Keratinocyte (primary cell): ENCODE results near the gene PRDM1. TPM values are rescaled to one million over a fixed set of nuclear protein-coding genes. Genes with fewer than 3 reads are reported as not detected.
A peak's percentile ranks its signal among the peaks of the same experiment; 100 is the strongest.

Experiments used
- DNase-seq: peaks from one replicate; pipeline ENCODE4 v3.0.0-alpha.2; 2011; ENCODE audit warnings: low read depth, missing footprints, low spot score
- FAIRE-seq: peaks from 2 replicates; lab custom pipeline; 2011; peaks lifted over from hg19 to GRCh38; lab: Jason Lieb, UNC
- H2AFZ ChIP-seq: 2 replicates; pipeline ENCODE4 v1.6.0; 2012; ENCODE audit warnings: low read length, control low read depth, inconsistent platforms; ENCODE audit not compliant: control insufficient read depth
- H3K27ac ChIP-seq: 2 replicates; pipeline ENCODE4 v1.5.1; 2011; ENCODE audit warnings: low read length; ENCODE audit not compliant: control insufficient read depth, insufficient read depth
- H3K27me3 ChIP-seq: 3 replicates; pipeline ENCODE4 v1.6.0; 2011; ENCODE audit warnings: low read length; ENCODE audit not compliant: control insufficient read depth, insufficient read depth; ENCODE audit errors: extremely low read depth
- H3K36me3 ChIP-seq, 2 experiments: 2 replicates in 1 of 2; 3 replicates in 1 of 2; pipeline ENCODE4 v1.5.1; 2011; ENCODE audit warnings: low read length in 2 of 2, mild to moderate bottlenecking in 1 of 2; ENCODE audit not compliant: control insufficient read depth in 2 of 2, insufficient read depth in 2 of 2; ENCODE audit errors: extremely low read depth in 1 of 2
- H3K4me1 ChIP-seq: 3 replicates; pipeline ENCODE4 v1.5.1; 2011; ENCODE audit warnings: low read length; ENCODE audit not compliant: control insufficient read depth, insufficient read depth; ENCODE audit errors: extremely low read depth
- H3K4me2 ChIP-seq: 3 replicates; pipeline ENCODE4 v1.6.0; 2011; ENCODE audit warnings: low read depth, low read length; ENCODE audit not compliant: control insufficient read depth, insufficient read depth; ENCODE audit errors: extremely low read depth
- H3K4me3 ChIP-seq, 3 experiments: fragments of 200-600 bp in 1 of 3; sonication (generic) in 1 of 3; 2 replicates in 2 of 3; 3 replicates in 1 of 3; pipeline ENCODE4 v1.5.1; 2011 to 2016; ENCODE audit warnings: low read length in 3 of 3, mild to moderate bottlenecking in 3 of 3, control low read depth in 2 of 3, inconsistent platforms in 1 of 3, low read depth in 1 of 3, mixed read lengths in 1 of 3, mixed run types in 1 of 3, moderate library complexity in 1 of 3; ENCODE audit not compliant: control insufficient read depth in 2 of 3, insufficient read depth in 2 of 3; ENCODE audit errors: extremely low read depth in 1 of 3
- H3K79me2 ChIP-seq: 2 replicates; pipeline ENCODE4 v1.6.0; 2012; ENCODE audit warnings: low read length; ENCODE audit not compliant: control insufficient read depth, insufficient read depth
- H3K9ac ChIP-seq: 3 replicates; pipeline ENCODE4 v1.6.0; 2011; ENCODE audit warnings: low read length; ENCODE audit not compliant: control insufficient read depth, insufficient read depth; ENCODE audit errors: extremely low read depth
- H3K9me1 ChIP-seq: 3 replicates; pipeline ENCODE4 v1.6.0; 2011; ENCODE audit warnings: low read length; ENCODE audit not compliant: control insufficient read depth, insufficient read depth; ENCODE audit errors: extremely low read depth
- H3K9me3 ChIP-seq: 2 replicates; pipeline ENCODE4 v1.5.1; 2012; ENCODE audit warnings: low read depth, low read length; ENCODE audit not compliant: control insufficient read depth
- H4K20me1 ChIP-seq: 3 replicates; pipeline ENCODE4 v1.6.0; 2011; ENCODE audit warnings: low read length; ENCODE audit not compliant: control insufficient read depth, insufficient read depth; ENCODE audit errors: extremely low read depth
- EZH2 ChIP-seq: IDR thresholded peaks from one replicate; pipeline ENCODE4 v1.6.1; 2012; ENCODE audit warnings: inconsistent platforms, mild to moderate bottlenecking, low read length, moderate library complexity
- dilution Hi-C: fragments of 300-500 bp; cut with MboI; formaldehyde crosslinking; loops from one replicate; pipeline ENCODE4 v1.7.0; 2020; ENCODE audit warnings: low sequenced_read_pairs; ENCODE audit not compliant: extremely low pct_ligation_motif_present
- polyA plus RNA-seq, 5 experiments: library from polyadenylated mRNA; depleted of rRNA in 3 of 5; stranded (reverse) in 3 of 5; stranded (forward) in 1 of 5; unstranded in 1 of 5; fragments of >200 nt; gene quantifications; 1 replicate in 1 of 5; 2 replicates in 3 of 5; 3 replicates in 1 of 5; pipeline versions ENCODE4 v1.2.1 to v1.2.3, GENCODE V29; 2011 to 2012; ENCODE audit warnings: missing spikeins in 2 of 5, low read depth in 1 of 5, low replicate concordance in 1 of 5
- TF ChIP-seq, protein P1 (sequence below), 3 experiments: IDR thresholded peaks in 1 of 3; conservative IDR thresholded peaks in 1 of 3; optimal IDR thresholded peaks in 1 of 3; 2 replicates in 2 of 3; 3 replicates in 1 of 3; pipeline versions ENCODE3 to v1.5.1; 2011; ENCODE audit warnings: low read length in 3 of 3, mild to moderate bottlenecking in 3 of 3, moderate library complexity in 2 of 3, control low read depth in 1 of 3, inconsistent platforms in 1 of 3; ENCODE audit not compliant: insufficient read depth in 2 of 3; ENCODE audit errors: extremely low read depth in 1 of 3

Gene PRDM1
- polyA plus RNA-seq, 1 donor (not counting 4 experiments of a cell fraction or from before 2014, with no cell fraction given): 6.7 TPM

DNA sequence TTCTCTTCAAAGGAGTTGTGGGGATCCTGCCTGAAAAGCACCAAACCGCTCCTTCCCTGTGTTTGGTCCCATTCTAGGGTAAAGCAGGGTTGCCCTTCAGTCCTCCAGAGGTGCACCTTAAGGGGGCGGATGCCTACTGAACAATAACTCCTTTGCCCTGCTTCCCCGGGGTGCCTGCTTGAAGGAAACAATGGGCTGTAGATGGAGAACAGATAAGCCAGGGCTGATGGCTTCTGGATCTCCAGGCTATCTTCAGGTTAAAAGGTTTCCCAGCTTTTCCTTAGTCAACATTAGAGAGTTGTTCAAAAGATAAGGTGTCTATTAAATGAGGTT, 5.4 kb upstream of the PRDM1 start:
- H3K4me2 ChIP-seq: no peak overlapping the region
- H3K4me3 ChIP-seq: no peak overlapping the region
- H4K20me1 ChIP-seq: no peaks in the 10 kb centered on the region
- H3K9me3 ChIP-seq: no peaks in the 10 kb centered on the region
- no peak overlapping the region for H2AFZ ChIP-seq
- no peaks in the 10 kb centered on the region for H3K9me1 ChIP-seq
- TF ChIP-seq EZH2: no peak
- TF ChIP-seq, protein P1, sequence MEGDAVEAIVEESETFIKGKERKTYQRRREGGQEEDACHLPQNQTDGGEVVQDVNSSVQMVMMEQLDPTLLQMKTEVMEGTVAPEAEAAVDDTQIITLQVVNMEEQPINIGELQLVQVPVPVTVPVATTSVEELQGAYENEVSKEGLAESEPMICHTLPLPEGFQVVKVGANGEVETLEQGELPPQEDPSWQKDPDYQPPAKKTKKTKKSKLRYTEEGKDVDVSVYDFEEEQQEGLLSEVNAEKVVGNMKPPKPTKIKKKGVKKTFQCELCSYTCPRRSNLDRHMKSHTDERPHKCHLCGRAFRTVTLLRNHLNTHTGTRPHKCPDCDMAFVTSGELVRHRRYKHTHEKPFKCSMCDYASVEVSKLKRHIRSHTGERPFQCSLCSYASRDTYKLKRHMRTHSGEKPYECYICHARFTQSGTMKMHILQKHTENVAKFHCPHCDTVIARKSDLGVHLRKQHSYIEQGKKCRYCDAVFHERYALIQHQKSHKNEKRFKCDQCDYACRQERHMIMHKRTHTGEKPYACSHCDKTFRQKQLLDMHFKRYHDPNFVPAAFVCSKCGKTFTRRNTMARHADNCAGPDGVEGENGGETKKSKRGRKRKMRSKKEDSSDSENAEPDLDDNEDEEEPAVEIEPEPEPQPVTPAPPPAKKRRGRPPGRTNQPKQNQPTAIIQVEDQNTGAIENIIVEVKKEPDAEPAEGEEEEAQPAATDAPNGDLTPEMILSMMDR (optimal IDR thresholded peaks at IDR 0.05 in 1 of 3, IDR thresholded peaks at IDR 0.05 in 1 of 3, conservative IDR thresholded peaks at IDR 0.05 in 1 of 3; ENCODE audit: extremely low read depth in 1 of 3, insufficient read depth in 2 of 3, low read length in 3 of 3): no peak
- dilution Hi-C loops: no loop called here
- H3K36me3 ChIP-seq: no peaks in the 10 kb centered on the region
- DNase-seq (no peak), FAIRE-seq (no peak)
- peaks cover 32% of the 10 kb centered on the region for H3K4me1 ChIP-seq
- H3K27me3 ChIP-seq: no peaks in the 10 kb centered on the region
- H3K79me2 ChIP-seq: no peaks in the 10 kb centered on the region
- H3K9ac ChIP-seq: no peak overlapping the region
- H3K27ac ChIP-seq: no peak overlapping the region

DNA sequence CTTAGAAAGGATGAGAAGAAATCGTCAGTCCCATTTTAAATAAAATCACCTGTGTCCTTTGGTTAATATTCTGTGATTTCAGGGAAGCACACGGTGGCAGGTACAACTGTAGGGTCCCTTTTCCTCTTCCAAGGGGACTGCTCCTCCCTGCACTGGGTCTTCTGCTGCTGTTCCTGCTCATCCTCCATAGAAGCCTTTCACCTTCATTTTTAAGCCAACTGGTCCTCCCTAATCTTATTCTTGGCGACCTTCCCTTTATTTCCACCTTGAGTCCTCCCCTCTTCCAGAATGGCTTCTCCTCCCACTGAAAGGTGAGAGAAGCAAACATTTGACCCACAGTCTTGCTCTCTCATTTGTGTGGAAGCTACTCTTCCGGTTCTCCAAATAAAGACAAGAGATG, 4.4 kb upstream of the PRDM1 start:
- Histone ChIP-seq H3K4me3 (no peak overlapping the region), H3K27ac (peak overlapping the region; percentile 11), H3K79me2 (peaks cover 1% of the 10 kb centered on the region), H3K9me1 (no peaks in the 10 kb centered on the region), H3K36me3 (no peaks in the 10 kb centered on the region), H3K4me2 (no peak overlapping the region), H3K4me1 (peaks cover 35% of the 10 kb centered on the region), H3K27me3 (no peaks in the 10 kb centered on the region), H4K20me1 (no peaks in the 10 kb centered on the region), H3K9ac (no peak overlapping the region), H2AFZ (no peak overlapping the region), H3K9me3 (no peaks in the 10 kb centered on the region)
- TF ChIP-seq, protein P1 (optimal IDR thresholded peaks at IDR 0.05 in 1 of 3, IDR thresholded peaks at IDR 0.05 in 1 of 3, conservative IDR thresholded peaks at IDR 0.05 in 1 of 3; ENCODE audit: extremely low read depth in 1 of 3, insufficient read depth in 2 of 3, low read length in 3 of 3): no peak
- TF ChIP-seq EZH2: no peak
- dilution Hi-C loops: no loop called here
- FAIRE-seq (no peak), DNase-seq (no peak)
